Activated naive CD8-positive, alpha-beta T cell treated with anti-CD3 and anti-CD28 coated beads, Interleukin-2, amount 50 U/mL, for 16 hours (primary cell): ENCODE data around the gene C10orf88.
"Not testable (repeated sequence)": the region's sequence is repeated elsewhere in the genome, so short reads cannot be mapped to it uniquely, and the experiment has no call there.

ENCODE experiments used
- DNase-seq: peaks from one replicate; pipeline ENCODE4 v3.0.0-alpha.2; 2020; ENCODE audit warnings: low read depth, low spot score

The C10orf88 gene

GRCh38 chr10:122966879-122967278 lies 12.9 kb upstream of the C10orf88 start:
- DNase-seq: no peak

GRCh38 chr10:122962405-122962804 lies 8.4 kb upstream of the C10orf88 start:
- DNase-seq: no peak

GRCh38 chr10:122957474-122957873 lies 3.4 kb upstream of the C10orf88 start:
- DNase-seq: no peak

- no peak for DNase-seq
Observed at GRCh38 chr10:122955892-122956291, 1.9 kb upstream of the C10orf88 start.

GRCh38 chr10:122954731-122955050 lies 664 bp upstream of the C10orf88 start:
- DNase-seq: no peak

GRCh38 chr10:122949296-122949695 lies 4.7 kb downstream of the C10orf88 start:
- no peak for DNase-seq

GRCh38 chr10:122939856-122940543 lies 14.0 kb downstream of the C10orf88 start:
- DNase-seq: no peak

GRCh38 chr10:122939133-122939855 lies 14.7 kb downstream of the C10orf88 start:
- DNase-seq: no peak

- DNase-seq: no peak
Observed at GRCh38 chr10:122931088-122931906, 22.7 kb downstream of the C10orf88 start.

- DNase-seq: no peak
Observed at GRCh38 chr10:122930140-122930539, 23.9 kb downstream of the C10orf88 start.

- no peak for DNase-seq
Observed at GRCh38 chr10:122915700-122916099, 38.3 kb downstream of the C10orf88 start.

- no peak for DNase-seq
Observed at GRCh38 chr10:122911889-122912484, 42.0 kb downstream of the C10orf88 start.

GRCh38 chr10:122910310-122910709 lies 43.7 kb downstream of the C10orf88 start, which contains the start of gene FAM24A:
TSS of gene FAM24A (plus strand) at chr10:122910610. CDS start at chr10:122911635, 1,025 bp downstream.
- no peak for DNase-seq

GRCh38 chr10:122903861-122904260 lies 50.2 kb downstream of the C10orf88 start:
- not testable (repeated sequence) for DNase-seq

GRCh38 chr10:122894261-122894944 lies 59.6 kb downstream of the C10orf88 start:
- no peak for DNase-seq

GRCh38 chr10:122884166-122884565 lies 69.9 kb downstream of the C10orf88 start:
- DNase-seq: no peak

GRCh38 chr10:122882766-122883165 lies 71.3 kb downstream of the C10orf88 start:
- DNase-seq: no peak
